H9 (cell line): Measurements from ENCODE around the gene GAMT. TPM values are rescaled to one million over a fixed set of nuclear protein-coding genes. Genes with fewer than 3 reads are reported as not detected.

ENCODE experiments used
- DNase-seq: peaks from one replicate; pipeline ENCODE4 v3.0.0-alpha.2; 2017
- H2AFZ ChIP-seq: one replicate; pipeline ENCODE4 v1.6.1; 2013; ENCODE audit warnings: mild to moderate bottlenecking, low read length, control low read depth, moderate library complexity
- H2AK5ac ChIP-seq: 2 replicates; pipeline ENCODE4 v1.6.1; 2013; ENCODE audit warnings: low read length, control low read depth, mixed read lengths; ENCODE audit not compliant: insufficient read length
- H2BK120ac ChIP-seq: one replicate; pipeline ENCODE4 v1.6.1; 2013; ENCODE audit warnings: low read depth, mild to moderate bottlenecking, low read length, control low read depth, inconsistent platforms; ENCODE audit not compliant: poor library complexity, severe bottlenecking
- H2BK12ac ChIP-seq: 2 replicates; pipeline ENCODE4 v1.6.1; 2013; ENCODE audit warnings: low read length, control low read depth, mixed read lengths, low read depth; ENCODE audit not compliant: insufficient read length
- H2BK15ac ChIP-seq: 2 replicates; pipeline ENCODE4 v1.6.1; 2013; ENCODE audit warnings: low read depth, low read length, control low read depth
- H2BK20ac ChIP-seq: one replicate; pipeline ENCODE4 v1.6.1; 2013; ENCODE audit warnings: low read depth, mild to moderate bottlenecking, low read length, control low read depth, inconsistent platforms; ENCODE audit not compliant: poor library complexity, severe bottlenecking
- H2BK5ac ChIP-seq: 2 replicates; pipeline ENCODE4 v1.6.1; 2013; ENCODE audit warnings: low read length, control low read depth, mixed read lengths; ENCODE audit not compliant: insufficient read length
- H3K14ac ChIP-seq: 2 replicates; pipeline ENCODE4 v1.6.1; 2013; ENCODE audit warnings: low read length, control low read depth; ENCODE audit not compliant: insufficient read depth
- H3K18ac ChIP-seq: 2 replicates; pipeline ENCODE4 v1.6.1; 2013; ENCODE audit warnings: low read depth, mild to moderate bottlenecking, mixed read lengths, low read length, control low read depth; ENCODE audit not compliant: insufficient read length
- H3K23ac ChIP-seq: 2 replicates; pipeline ENCODE4 v1.6.1; 2013; ENCODE audit warnings: low read length, control low read depth, mixed read lengths, low read depth; ENCODE audit not compliant: insufficient read length
- H3K23me2 ChIP-seq: 2 replicates; pipeline ENCODE4 v1.6.1; 2013; ENCODE audit warnings: low read depth, mild to moderate bottlenecking, mixed read lengths, low read length, control low read depth; ENCODE audit not compliant: insufficient read length, poor library complexity, severe bottlenecking
- H3K27ac ChIP-seq: 2 replicates; pipeline ENCODE4 v1.5.1; 2013; ENCODE audit warnings: low read length, control low read depth, mixed read lengths, low read depth; ENCODE audit not compliant: insufficient read length
- H3K27me3 ChIP-seq: 2 replicates; pipeline ENCODE4 v1.6.1; 2013; ENCODE audit warnings: low read length, control low read depth, inconsistent platforms; ENCODE audit not compliant: insufficient read depth
- H3K4ac ChIP-seq: 2 replicates; pipeline ENCODE4 v1.6.1; 2013; ENCODE audit warnings: low read depth, mild to moderate bottlenecking, control low read depth, inconsistent platforms, low read length, moderate library complexity
- H3K4me1 ChIP-seq: 2 replicates; pipeline ENCODE4 v1.6.1; 2013; ENCODE audit warnings: low read length, control low read depth, inconsistent platforms; ENCODE audit not compliant: insufficient read depth
- H3K4me2 ChIP-seq: 2 replicates; pipeline ENCODE4 v1.6.1; 2013; ENCODE audit warnings: low read length, control low read depth, mixed read lengths; ENCODE audit not compliant: insufficient read length, insufficient read depth
- H3K56ac ChIP-seq: 2 replicates; pipeline ENCODE4 v1.6.1; 2013; ENCODE audit warnings: low read depth, mild to moderate bottlenecking, mixed read lengths, low read length, control low read depth; ENCODE audit not compliant: insufficient read length
- H3K79me1 ChIP-seq: 2 replicates; pipeline ENCODE4 v1.6.1; 2013; ENCODE audit warnings: low read depth, mild to moderate bottlenecking, moderate library complexity, low read length, control low read depth, inconsistent platforms; ENCODE audit not compliant: insufficient read depth, poor library complexity, severe bottlenecking
- H3K79me2 ChIP-seq: 2 replicates; pipeline ENCODE4 v1.6.1; 2013; ENCODE audit warnings: low read length, control low read depth, inconsistent platforms; ENCODE audit not compliant: insufficient read depth
- H3K9ac ChIP-seq: 2 replicates; pipeline ENCODE4 v1.6.1; 2013; ENCODE audit warnings: low read length, control low read depth, mixed read lengths; ENCODE audit not compliant: insufficient read length; ENCODE audit errors: extremely low read depth
- H3K9me3 ChIP-seq: one replicate; pipeline ENCODE4 v1.6.1; 2013; ENCODE audit warnings: low read depth, low read length, inconsistent platforms; ENCODE audit not compliant: control insufficient read depth
- H3T11ph ChIP-seq: one replicate; pipeline ENCODE4 v1.6.1; 2013; ENCODE audit warnings: mild to moderate bottlenecking, low read length, control low read depth, inconsistent platforms
- H4K20me1 ChIP-seq: one replicate; pipeline ENCODE4 v1.6.1; 2013; ENCODE audit not compliant: control insufficient read depth, insufficient read length, insufficient read depth
- H4K5ac ChIP-seq: 2 replicates; pipeline ENCODE4 v1.6.1; 2013; ENCODE audit warnings: low read depth, mild to moderate bottlenecking, mixed read lengths, low read length, control low read depth; ENCODE audit not compliant: insufficient read length
- H4K8ac ChIP-seq: replicated peaks from 2 replicates; pipeline ENCODE4 v1.6.1; 2013; ENCODE audit warnings: low read length, control low read depth, mixed read lengths, low read depth; ENCODE audit not compliant: insufficient read length
- H4K91ac ChIP-seq: 2 replicates; pipeline ENCODE4 v1.6.1; 2013; ENCODE audit warnings: low read depth, mild to moderate bottlenecking, moderate library complexity, mixed read lengths, low read length, control low read depth; ENCODE audit not compliant: insufficient read length
- H3K27ac Mint-ChIP-seq, 3 experiments: 2 replicates in 2 of 3; 3 replicates in 1 of 3; pipeline ENCODE4 v1.8.0; 2020 to 2021; ENCODE audit warnings: mixed read lengths in 3 of 3, mild to moderate bottlenecking in 1 of 3, moderate library complexity in 1 of 3
- H3K27me3 Mint-ChIP-seq: 2 replicates; pipeline ENCODE4 v1.8.0; 2021; ENCODE audit warnings: low read depth, mild to moderate bottlenecking, moderate library complexity, mixed read lengths
- H3K36me3 Mint-ChIP-seq, 3 experiments: 2 replicates in 2 of 3; 3 replicates in 1 of 3; pipeline ENCODE4 v1.8.0; 2020 to 2021; ENCODE audit warnings: low read depth in 3 of 3, mixed read lengths in 3 of 3; ENCODE audit not compliant: insufficient read depth in 1 of 3
- H3K4me1 Mint-ChIP-seq, 2 experiments: 2 replicates each; pipeline ENCODE4 v1.8.0; 2020; ENCODE audit warnings: mixed read lengths in 2 of 2
- H3K4me3 Mint-ChIP-seq, 2 experiments: 2 replicates in 1 of 2; 3 replicates in 1 of 2; pipeline ENCODE4 v1.8.0; 2020 to 2021; ENCODE audit warnings: mild to moderate bottlenecking in 2 of 2, mixed read lengths in 2 of 2, moderate library complexity in 1 of 2
- H3K9me3 Mint-ChIP-seq, 2 experiments: 2 replicates in 1 of 2; 3 replicates in 1 of 2; pipeline ENCODE4 v1.8.0; 2020; ENCODE audit warnings: mild to moderate bottlenecking in 2 of 2, mixed read lengths in 2 of 2, moderate library complexity in 1 of 2
- CTCF ChIP-seq: fragments of 200-600 bp; sonication (generic); conservative IDR thresholded peaks from 3 replicates; pipeline ENCODE4 v1.8.0; 2021; ENCODE audit warnings: antibody characterized with exemption, mild to moderate bottlenecking
- WGBS: extraction: QIAGEN DNeasy Blood & Tissue Kit; methylation state at CpG from one replicate; pipeline ENCODE4 v1.1.7; 2013; ENCODE audit warnings: missing lambda C conversion rate, low lambda C conversion rate, mixed read lengths; ENCODE audit not compliant: insufficient read length; ENCODE audit errors: extremely low coverage; 5-methylcytosine and 5-hydroxymethylcytosine counted together
- total RNA-seq: library from RNA; stranded (reverse); gene quantifications from 2 replicates; pipeline ENCODE4 v1.2.1, GENCODE V29; 2021

Gene GAMT
- total RNA-seq, 1 experiment from 2014 or later = 26.6 TPM

- no peaks in the 10 kb centered on the region; the same call in 1 of the 2 replicates for H3K27me3 ChIP-seq
- H2BK5ac ChIP-seq = no peak overlapping the region
- H2AFZ ChIP-seq = no peak overlapping the region
- no peak overlapping the region for H4K91ac ChIP-seq
- peaks cover 11% of the 10 kb centered on the region; the same call in 1 of the 2 replicates for H3K79me2 ChIP-seq
- H2BK120ac ChIP-seq = no peak overlapping the region
- H3K4me1 ChIP-seq = no peaks in the 10 kb centered on the region
- no peaks in the 10 kb centered on the region for H3K9me3 ChIP-seq
- H2BK20ac ChIP-seq = no peak overlapping the region
- H3K23me2 ChIP-seq = peaks cover 5% of the 10 kb centered on the region
- no peak overlapping the region for H2BK12ac ChIP-seq
- no peak overlapping the region for H3K18ac ChIP-seq
- no peak overlapping the region for H3K9ac ChIP-seq
- no peak overlapping the region for H3K4ac ChIP-seq
- no peak for TF ChIP-seq CTCF
- H3K27ac Mint-ChIP-seq = peak overlapping the region in 1 of 3 experiments; percentile 67; a peak in 2 of 7 replicates
- no peak for DNase-seq
- H3K27ac ChIP-seq = no peak overlapping the region
- no peak overlapping the region for H3K23ac ChIP-seq
- H3K4me1 Mint-ChIP-seq = peaks cover 0 to 22% of the 10 kb centered on the region in 2 experiments
- peaks cover 12% of the 10 kb centered on the region for H3K79me1 ChIP-seq
- no peak overlapping the region for H3T11ph ChIP-seq
- H2AK5ac ChIP-seq = no peak overlapping the region
- no peak overlapping the region for H4K8ac ChIP-seq
- H3K36me3 Mint-ChIP-seq = peaks cover 29 to 48% (median 41%) of the 10 kb centered on the region in 3 experiments
- no peak overlapping the region for H3K56ac ChIP-seq
- H3K4me3 Mint-ChIP-seq = peak overlapping the region; percentile 29 to 98
- H4K20me1 ChIP-seq = no peaks in the 10 kb centered on the region
- H4K5ac ChIP-seq = no peak overlapping the region
- H3K9me3 Mint-ChIP-seq = no peaks in the 10 kb centered on the region
- H3K27me3 Mint-ChIP-seq = peaks cover 19% of the 10 kb centered on the region
- no peak overlapping the region for H3K4me2 ChIP-seq
- no peak overlapping the region for H3K14ac ChIP-seq
- no peak overlapping the region for H2BK15ac ChIP-seq
- WGBS = no CpG with 5 or more reads among the region's 25 CpGs
Measured at GRCh38 chr19:1441677-1442438, 40.5 kb upstream of the GAMT start.
